GM23338 (cell line): ENCODE data around the gene CD180. TPM values are rescaled to one million over a fixed set of nuclear protein-coding genes. Genes with fewer than 3 reads are reported as not detected.

ENCODE experiments used
- ATAC-seq: fragments of 200-7000 bp; cut with Tn5 transposase; 3 replicates; pipeline ENCODE4 v1.9.1; 2020
- DNase-seq: peaks from one replicate; pipeline ENCODE4 v3.0.0-alpha.2; 2015; ENCODE audit warnings: low spot score
- H2AFZ ChIP-seq: fragments of 200-600 bp; sonication (generic); 2 replicates; pipeline ENCODE4 v1.8.0; 2016; ENCODE audit warnings: antibody characterized with exemption, mild to moderate bottlenecking, moderate library complexity
- H3F3A ChIP-seq: fragments of 200-600 bp; sonication (generic); replicated peaks from 2 replicates; pipeline ENCODE4 v1.8.0; 2017; ENCODE audit warnings: antibody characterized with exemption, mixed run types, low read depth
- H3K27ac ChIP-seq: fragments of 200-600 bp; sonication (generic); 2 replicates; pipeline ENCODE4 v1.6.1; 2016; ENCODE audit warnings: low read depth
- H3K27me3 ChIP-seq: fragments of 200-600 bp; sonication (generic); 2 replicates; pipeline ENCODE4 v1.8.0; 2016; ENCODE audit warnings: mild to moderate bottlenecking, mixed run types, moderate library complexity; ENCODE audit not compliant: insufficient read depth
- H3K36me3 ChIP-seq: fragments of 200-600 bp; sonication (generic); 2 replicates; pipeline ENCODE4 v1.8.0; 2016; ENCODE audit warnings: mild to moderate bottlenecking; ENCODE audit not compliant: insufficient read depth
- H3K4me1 ChIP-seq: fragments of 200-600 bp; sonication (generic); 2 replicates; pipeline ENCODE4 v1.8.0; 2016; ENCODE audit warnings: mild to moderate bottlenecking, moderate library complexity; ENCODE audit not compliant: insufficient read depth
- H3K4me2 ChIP-seq: fragments of 200-600 bp; sonication (generic); 2 replicates; pipeline ENCODE4 v1.7.1; 2017; ENCODE audit warnings: mixed run types
- H3K4me3 ChIP-seq: fragments of 200-600 bp; sonication (generic); 2 replicates; pipeline ENCODE4 v1.6.1; 2016; ENCODE audit warnings: mixed run types
- H3K79me2 ChIP-seq: fragments of 200-600 bp; sonication (generic); replicated peaks from 2 replicates; pipeline ENCODE4 v1.8.0; 2017; ENCODE audit warnings: mild to moderate bottlenecking; ENCODE audit not compliant: insufficient read depth
- H3K9me2 ChIP-seq: fragments of 200-600 bp; sonication (generic); 2 replicates; pipeline ENCODE4 v1.8.0; 2017; ENCODE audit not compliant: insufficient read depth
- H4K20me1 ChIP-seq: fragments of 200-600 bp; sonication (generic); replicated peaks from 2 replicates; pipeline ENCODE4 v1.8.0; 2017; ENCODE audit warnings: mild to moderate bottlenecking; ENCODE audit not compliant: insufficient read depth
- H3K27ac Mint-ChIP-seq: 2 replicates; pipeline ENCODE4 v1.8.0; 2020; ENCODE audit warnings: inconsistent platforms, mild to moderate bottlenecking, moderate library complexity, mixed read lengths
- H3K27me3 Mint-ChIP-seq: 3 replicates; pipeline ENCODE4 v1.8.0; 2022; ENCODE audit warnings: low read depth, mild to moderate bottlenecking, moderate library complexity, mixed read lengths, inconsistent platforms; ENCODE audit not compliant: insufficient read depth, poor library complexity
- H3K36me3 Mint-ChIP-seq: 3 replicates; pipeline ENCODE4 v1.8.0; 2021; ENCODE audit warnings: low read depth, mild to moderate bottlenecking, inconsistent platforms, moderate library complexity, mixed read lengths
- H3K4me1 Mint-ChIP-seq: 3 replicates; pipeline ENCODE4 v1.8.0; 2020; ENCODE audit warnings: mild to moderate bottlenecking, inconsistent platforms, mixed read lengths
- H3K4me3 Mint-ChIP-seq: 3 replicates; pipeline ENCODE4 v1.8.0; 2021; ENCODE audit warnings: moderate library complexity, mild to moderate bottlenecking, inconsistent platforms, mixed read lengths
- H3K9me3 Mint-ChIP-seq: 3 replicates; pipeline ENCODE4 v1.8.0; 2020; ENCODE audit warnings: moderate library complexity, mild to moderate bottlenecking, inconsistent platforms, mixed read lengths
- CREB1 ChIP-seq: fragments of 250-450 bp; sonication (Bioruptor Pico); IDR thresholded peaks from 2 replicates; pipeline ENCODE4 v1.5.0; 2020; ENCODE audit warnings: low read depth, mild to moderate bottlenecking, moderate library complexity
- EZH2 ChIP-seq: fragments of 200-600 bp; sonication (generic); IDR thresholded peaks from one replicate; pipeline ENCODE4 v1.8.0; 2017; ENCODE audit warnings: antibody characterized with exemption, mild to moderate bottlenecking, low read depth; ENCODE audit not compliant: unreplicated experiment
- EZH2phosphoT487 ChIP-seq: fragments of 200-600 bp; sonication (generic); IDR thresholded peaks from one replicate; pipeline ENCODE4 v1.8.1; 2018; ENCODE audit warnings: antibody characterized with exemption; ENCODE audit not compliant: unreplicated experiment
- JUNB ChIP-seq: IDR thresholded peaks from one replicate; pipeline ENCODE4 v1.6.1; 2016; ENCODE audit warnings: antibody characterized with exemption; ENCODE audit not compliant: unreplicated experiment
- POLR2AphosphoS5 ChIP-seq: IDR thresholded peaks from 2 replicates; pipeline ENCODE4 v1.6.1; 2016; ENCODE audit warnings: antibody characterized with exemption, low read depth
- STAT1 ChIP-seq: IDR thresholded peaks from one replicate; pipeline ENCODE4 v1.6.1; 2016; ENCODE audit warnings: antibody characterized with exemption; ENCODE audit not compliant: unreplicated experiment
- ZNF331 ChIP-seq: fragments of 250-450 bp; sonication (Bioruptor Pico); IDR thresholded peaks from 2 replicates; pipeline ENCODE4 v1.5.0; 2020; ENCODE audit warnings: low read depth, mild to moderate bottlenecking, moderate library complexity
- ZNF462 ChIP-seq: fragments of 250-450 bp; sonication (Bioruptor Pico); IDR thresholded peaks from 2 replicates; pipeline ENCODE4 v1.5.0; 2020; ENCODE audit warnings: mild to moderate bottlenecking, moderate library complexity
- long read RNA-seq: library from polyadenylated mRNA; unstranded; transcript quantifications from one replicate; pipeline ENCODE4 v2.0.0, GENCODE V29; 2020; ENCODE audit not compliant: unreplicated experiment
- polyA plus RNA-seq: library from polyadenylated mRNA; unstranded; fragments of >200 nt; fragmentation: Nextera tagmentation; extraction: Ambion mirVana; gene quantifications from 2 replicates; pipeline ENCODE4 v1.2.1, GENCODE V29; 2016
- total RNA-seq: library from RNA; depleted of rRNA; stranded (reverse); fragments of >200 nt; shearing (Covaris generic); gene quantifications from 2 replicates; pipeline ENCODE4 v1.2.3, GENCODE V29; 2014; rRNA removed
- TF ChIP-seq, protein P1 (sequence below): IDR thresholded peaks from one replicate; pipeline ENCODE4 v1.6.1; 2018; ENCODE audit warnings: antibody characterized with exemption; ENCODE audit not compliant: unreplicated experiment
- TF ChIP-seq, protein P2 (sequence below): IDR thresholded peaks from 2 replicates; pipeline ENCODE4 v1.6.1; 2016; ENCODE audit warnings: antibody characterized with exemption
- TF ChIP-seq, protein P3 (sequence below), 2 experiments: fragments of 200-600 bp in 1 of 2; sonication (generic) in 1 of 2; conservative IDR thresholded peaks; 2 replicates each; pipeline versions ENCODE4 v1.5.1 to v1.6.1; 2016 to 2017; ENCODE audit warnings: antibody characterized with exemption in 2 of 2, low read depth in 2 of 2, mild to moderate bottlenecking in 2 of 2, moderate library complexity in 1 of 2

The CD180 gene
- total RNA-seq (not detected in 2 replicates), polyA plus RNA-seq (not detected in 2 replicates)
- long read RNA-seq = 0 reads

DNA sequence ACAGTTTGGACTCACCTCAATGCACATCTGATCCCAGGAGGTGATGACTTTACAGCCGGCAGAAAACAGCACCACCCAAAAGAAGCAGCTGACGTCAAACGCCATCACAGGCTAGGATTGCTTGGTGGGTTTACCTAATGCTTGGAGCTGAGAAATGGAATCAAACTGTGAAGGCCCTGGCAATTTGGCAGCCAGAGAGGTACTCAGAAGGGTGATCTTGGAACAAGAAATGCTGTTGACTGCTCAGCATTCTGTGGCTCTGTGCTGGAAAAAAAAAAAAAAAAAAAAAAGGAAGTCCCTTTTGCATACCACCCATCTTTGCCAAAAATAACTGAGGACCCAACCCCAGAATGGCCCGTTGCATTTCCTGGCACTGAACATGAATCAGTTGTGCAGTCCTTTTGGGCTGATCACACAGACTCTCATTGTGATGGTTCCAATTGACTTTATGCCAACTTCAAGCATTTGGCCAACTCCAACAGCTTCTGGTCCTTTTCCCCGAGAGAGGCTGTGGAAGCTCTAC, at the start of gene CD180:
Gene CD180 (minus strand): TSS at position 263 of the 523 bp plus-strand sequence. CDS start 158 bp downstream, at position 105.
- Mint-ChIP-seq H3K9me3 (peaks cover 14% of the 10 kb centered on the region), H3K4me3 (no peak within 1 kb of the TSS), H3K36me3 (peaks cover 6% of the 10 kb centered on the region; the same call in 2 of the 3 replicates), H3K27ac (no peak within 1 kb of the TSS), H3K27me3 (peaks cover 5% of the 10 kb centered on the region), H3K4me1 (no peaks in the 10 kb centered on the region)
- no peaks in the 10 kb centered on the region for H4K20me1 ChIP-seq
- H3K27ac ChIP-seq = no peak within 1 kb of the TSS
- 0 out of 2 replicates have a peak, but pooled peaks cover under 1% of the 10 kb centered on the region for H3K4me1 ChIP-seq
- peaks cover 4% of the 10 kb centered on the region; the same call in 1 of the 2 replicates for H3K9me2 ChIP-seq
- no peak within 1 kb of the TSS for H2AFZ ChIP-seq
- H3K27me3 ChIP-seq = no peaks in the 10 kb centered on the region
- H3K79me2 ChIP-seq = no peaks in the 10 kb centered on the region
- DNase-seq (no peak), ATAC-seq (no peak)
- TF ChIP-seq STAT1 = no peak
- TF ChIP-seq ZNF462 (CRISPR knock-in tag) = no peak
- TF ChIP-seq, protein P1, sequence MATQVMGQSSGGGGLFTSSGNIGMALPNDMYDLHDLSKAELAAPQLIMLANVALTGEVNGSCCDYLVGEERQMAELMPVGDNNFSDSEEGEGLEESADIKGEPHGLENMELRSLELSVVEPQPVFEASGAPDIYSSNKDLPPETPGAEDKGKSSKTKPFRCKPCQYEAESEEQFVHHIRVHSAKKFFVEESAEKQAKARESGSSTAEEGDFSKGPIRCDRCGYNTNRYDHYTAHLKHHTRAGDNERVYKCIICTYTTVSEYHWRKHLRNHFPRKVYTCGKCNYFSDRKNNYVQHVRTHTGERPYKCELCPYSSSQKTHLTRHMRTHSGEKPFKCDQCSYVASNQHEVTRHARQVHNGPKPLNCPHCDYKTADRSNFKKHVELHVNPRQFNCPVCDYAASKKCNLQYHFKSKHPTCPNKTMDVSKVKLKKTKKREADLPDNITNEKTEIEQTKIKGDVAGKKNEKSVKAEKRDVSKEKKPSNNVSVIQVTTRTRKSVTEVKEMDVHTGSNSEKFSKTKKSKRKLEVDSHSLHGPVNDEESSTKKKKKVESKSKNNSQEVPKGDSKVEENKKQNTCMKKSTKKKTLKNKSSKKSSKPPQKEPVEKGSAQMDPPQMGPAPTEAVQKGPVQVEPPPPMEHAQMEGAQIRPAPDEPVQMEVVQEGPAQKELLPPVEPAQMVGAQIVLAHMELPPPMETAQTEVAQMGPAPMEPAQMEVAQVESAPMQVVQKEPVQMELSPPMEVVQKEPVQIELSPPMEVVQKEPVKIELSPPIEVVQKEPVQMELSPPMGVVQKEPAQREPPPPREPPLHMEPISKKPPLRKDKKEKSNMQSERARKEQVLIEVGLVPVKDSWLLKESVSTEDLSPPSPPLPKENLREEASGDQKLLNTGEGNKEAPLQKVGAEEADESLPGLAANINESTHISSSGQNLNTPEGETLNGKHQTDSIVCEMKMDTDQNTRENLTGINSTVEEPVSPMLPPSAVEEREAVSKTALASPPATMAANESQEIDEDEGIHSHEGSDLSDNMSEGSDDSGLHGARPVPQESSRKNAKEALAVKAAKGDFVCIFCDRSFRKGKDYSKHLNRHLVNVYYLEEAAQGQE = no peak
- TF ChIP-seq, protein P2, sequence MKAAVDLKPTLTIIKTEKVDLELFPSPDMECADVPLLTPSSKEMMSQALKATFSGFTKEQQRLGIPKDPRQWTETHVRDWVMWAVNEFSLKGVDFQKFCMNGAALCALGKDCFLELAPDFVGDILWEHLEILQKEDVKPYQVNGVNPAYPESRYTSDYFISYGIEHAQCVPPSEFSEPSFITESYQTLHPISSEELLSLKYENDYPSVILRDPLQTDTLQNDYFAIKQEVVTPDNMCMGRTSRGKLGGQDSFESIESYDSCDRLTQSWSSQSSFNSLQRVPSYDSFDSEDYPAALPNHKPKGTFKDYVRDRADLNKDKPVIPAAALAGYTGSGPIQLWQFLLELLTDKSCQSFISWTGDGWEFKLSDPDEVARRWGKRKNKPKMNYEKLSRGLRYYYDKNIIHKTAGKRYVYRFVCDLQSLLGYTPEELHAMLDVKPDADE = no peak
- TF ChIP-seq EZH2 = no peak
- TF ChIP-seq JUNB = no peak
- TF ChIP-seq POLR2AphosphoS5 = no peak
- TF ChIP-seq, protein P3, sequence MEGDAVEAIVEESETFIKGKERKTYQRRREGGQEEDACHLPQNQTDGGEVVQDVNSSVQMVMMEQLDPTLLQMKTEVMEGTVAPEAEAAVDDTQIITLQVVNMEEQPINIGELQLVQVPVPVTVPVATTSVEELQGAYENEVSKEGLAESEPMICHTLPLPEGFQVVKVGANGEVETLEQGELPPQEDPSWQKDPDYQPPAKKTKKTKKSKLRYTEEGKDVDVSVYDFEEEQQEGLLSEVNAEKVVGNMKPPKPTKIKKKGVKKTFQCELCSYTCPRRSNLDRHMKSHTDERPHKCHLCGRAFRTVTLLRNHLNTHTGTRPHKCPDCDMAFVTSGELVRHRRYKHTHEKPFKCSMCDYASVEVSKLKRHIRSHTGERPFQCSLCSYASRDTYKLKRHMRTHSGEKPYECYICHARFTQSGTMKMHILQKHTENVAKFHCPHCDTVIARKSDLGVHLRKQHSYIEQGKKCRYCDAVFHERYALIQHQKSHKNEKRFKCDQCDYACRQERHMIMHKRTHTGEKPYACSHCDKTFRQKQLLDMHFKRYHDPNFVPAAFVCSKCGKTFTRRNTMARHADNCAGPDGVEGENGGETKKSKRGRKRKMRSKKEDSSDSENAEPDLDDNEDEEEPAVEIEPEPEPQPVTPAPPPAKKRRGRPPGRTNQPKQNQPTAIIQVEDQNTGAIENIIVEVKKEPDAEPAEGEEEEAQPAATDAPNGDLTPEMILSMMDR (conservative IDR thresholded peaks at IDR 0.05; ENCODE audit: low read depth in 2 of 2) = no peak
- TF ChIP-seq CREB1 (CRISPR knock-in tag) = no peak
- no peak for TF ChIP-seq EZH2phosphoT487
- no peak for TF ChIP-seq ZNF331 (CRISPR knock-in tag)
- H3F3A ChIP-seq = no peaks in the 10 kb centered on the region
- H3K4me2 ChIP-seq = no peak within 1 kb of the TSS
- H3K4me3 ChIP-seq = no peak within 1 kb of the TSS
- no peaks in the 10 kb centered on the region; the same call in 1 of the 2 replicates for H3K36me3 ChIP-seq
